Activated CD4-positive, alpha-beta T cell treated with anti-CD3 and anti-CD28 coated beads for 36 hours (primary cell): ENCODE measurements around the gene CNTN5. TPM values are rescaled to one million over a fixed set of nuclear protein-coding genes. Genes with fewer than 3 reads are reported as not detected.

ENCODE experiments used
- ATAC-seq: fragments of 200-7000 bp; cut with Tn5 transposase; one replicate; pipeline ENCODE4 v1.10.0; 2021; ENCODE audit warnings: mild to moderate bottlenecking, moderate library complexity
- CTCF ChIA-PET: fragments of 350-600 bp; sonication (Branson Sonifier 250); formaldehyde crosslinking; loops from one replicate; lab custom pipeline; 2021; ENCODE audit warnings: antibody characterized with exemption; lab: Charles Lee
- POLR2A ChIA-PET: fragments of 350-600 bp; sonication (Branson Sonifier 250); formaldehyde crosslinking; loops from one replicate; lab custom pipeline; 2021; ENCODE audit warnings: antibody characterized with exemption, inconsistent platforms; lab: Charles Lee
- DNase-seq: peaks from one replicate; pipeline ENCODE4 v3.0.0-alpha.2; 2020
- H3K27ac Mint-ChIP-seq: one replicate; pipeline ENCODE4 v1.8.0; 2021; ENCODE audit warnings: mixed read lengths
- H3K27me3 Mint-ChIP-seq: one replicate; pipeline ENCODE4 v1.8.0; 2021; ENCODE audit warnings: mixed read lengths
- H3K36me3 Mint-ChIP-seq: one replicate; pipeline ENCODE4 v1.8.0; 2021; ENCODE audit warnings: low read depth, mixed read lengths
- H3K4me1 Mint-ChIP-seq: one replicate; pipeline ENCODE4 v1.8.0; 2021; ENCODE audit warnings: mixed read lengths
- H3K4me3 Mint-ChIP-seq: one replicate; pipeline ENCODE4 v1.8.0; 2021; ENCODE audit warnings: mild to moderate bottlenecking, moderate library complexity, mixed read lengths
- H3K9me3 Mint-ChIP-seq: one replicate; pipeline ENCODE4 v1.8.0; 2021; ENCODE audit warnings: low read depth, mixed read lengths
- intact Hi-C, 2 experiments: fragments of 100-400 bp; cut with DNase I in 1 of 2; cut with micrococcal nuclease in 1 of 2; formaldehyde crosslinking; loops; one replicate each; pipeline versions ENCODE4 v1.14.2 to v1.15.1; 2022 to 2024; cut with DNase I, micrococcal nuclease
- total RNA-seq, 2 experiments: library from RNA; stranded (reverse); gene quantifications; one replicate each; pipeline ENCODE4 v1.2.3, GENCODE V29; 2021

CNTN5 gene
- total RNA-seq, 2 experiments from 2014 or later = not detected

- intact Hi-C loops = no loop called here
- H3K36me3 Mint-ChIP-seq = no peaks in the 10 kb centered on the region
- H3K27ac Mint-ChIP-seq = no peak overlapping the region
- POLR2A ChIA-PET = no interaction called here
- H3K4me3 Mint-ChIP-seq = no peak overlapping the region
- no peaks in the 10 kb centered on the region for H3K27me3 Mint-ChIP-seq
- CTCF ChIA-PET = no interaction called here
- H3K4me1 Mint-ChIP-seq = no peaks in the 10 kb centered on the region
- DNase-seq (no peak), ATAC-seq (no peak)
- peaks cover 11% of the 10 kb centered on the region for H3K9me3 Mint-ChIP-seq
Measured at GRCh38 chr11:99911116-99911515, 890.4 kb downstream of the CNTN5 start.

GRCh38 chr11:99916078-99916477 lies 895.3 kb downstream of the CNTN5 start:
- POLR2A ChIA-PET = no interaction called here
- Mint-ChIP-seq H3K9me3 (peaks cover 36% of the 10 kb centered on the region), H3K4me3 (no peak overlapping the region), H3K27me3 (no peaks in the 10 kb centered on the region), H3K4me1 (no peaks in the 10 kb centered on the region), H3K36me3 (no peaks in the 10 kb centered on the region), H3K27ac (no peak overlapping the region)
- ATAC-seq (no peak), DNase-seq (no peak)
- CTCF ChIA-PET = no interaction called here
- intact Hi-C loops = no loop called here

- H3K4me3 Mint-ChIP-seq = no peak overlapping the region
- no peak overlapping the region for H3K27ac Mint-ChIP-seq
- peaks cover 42% of the 10 kb centered on the region for H3K9me3 Mint-ChIP-seq
- intact Hi-C loops = no loop called here
- no peak for DNase-seq
- no peaks in the 10 kb centered on the region for H3K4me1 Mint-ChIP-seq
- ATAC-seq = no peak
- ChIA-PET POLR2A (no interaction called here), CTCF (no interaction called here)
- no peaks in the 10 kb centered on the region for H3K27me3 Mint-ChIP-seq
- H3K36me3 Mint-ChIP-seq = no peaks in the 10 kb centered on the region
Measured at GRCh38 chr11:99918761-99919160, 898.0 kb downstream of the CNTN5 start.

GRCh38 chr11:99920956-99921355 lies 900.2 kb downstream of the CNTN5 start:
- POLR2A ChIA-PET = no interaction called here
- Mint-ChIP-seq H3K9me3 (peaks cover 40% of the 10 kb centered on the region), H3K36me3 (no peaks in the 10 kb centered on the region), H3K4me1 (no peaks in the 10 kb centered on the region), H3K27me3 (no peaks in the 10 kb centered on the region), H3K4me3 (no peak overlapping the region), H3K27ac (no peak overlapping the region)
- CTCF ChIA-PET = no interaction called here
- ATAC-seq = no peak
- DNase-seq = no peak
- intact Hi-C loops = no loop called here

- intact Hi-C loops = no loop called here
- no peak overlapping the region for H3K4me3 Mint-ChIP-seq
Measured at GRCh38 chr11:99925968-99926367, 905.2 kb downstream of the CNTN5 start.

GRCh38 chr11:99932684-99933083 lies 911.9 kb downstream of the CNTN5 start:
- DNase-seq (no peak), ATAC-seq (no peak)
- H3K4me3 Mint-ChIP-seq = no peak overlapping the region
- intact Hi-C loops = no loop called here
- no peaks in the 10 kb centered on the region for H3K4me1 Mint-ChIP-seq
- ChIA-PET CTCF (no interaction called here), POLR2A (no interaction called here)
- H3K36me3 Mint-ChIP-seq = no peaks in the 10 kb centered on the region
- peaks cover 21% of the 10 kb centered on the region for H3K9me3 Mint-ChIP-seq
- no peaks in the 10 kb centered on the region for H3K27me3 Mint-ChIP-seq
- no peak overlapping the region for H3K27ac Mint-ChIP-seq

More at GRCh38 chr11:99925968-99926367, 905.2 kb downstream of the CNTN5 start:
- H3K27ac Mint-ChIP-seq = no peak overlapping the region
- H3K9me3 Mint-ChIP-seq = peaks cover 22% of the 10 kb centered on the region
- no peaks in the 10 kb centered on the region for H3K4me1 Mint-ChIP-seq
- ChIA-PET CTCF (no interaction called here), POLR2A (no interaction called here)
- DNase-seq (no peak), ATAC-seq (no peak)
- no peaks in the 10 kb centered on the region for H3K36me3 Mint-ChIP-seq
- H3K27me3 Mint-ChIP-seq = no peaks in the 10 kb centered on the region

GRCh38 chr11:99934008-99934407 lies 913.3 kb downstream of the CNTN5 start:
- intact Hi-C loops = no loop called here
- DNase-seq (no peak), ATAC-seq (no peak)
- no peaks in the 10 kb centered on the region for H3K4me1 Mint-ChIP-seq
- H3K27me3 Mint-ChIP-seq = no peaks in the 10 kb centered on the region
- POLR2A ChIA-PET = no interaction called here
- CTCF ChIA-PET = no interaction called here
- no peaks in the 10 kb centered on the region for H3K36me3 Mint-ChIP-seq
- H3K9me3 Mint-ChIP-seq = peaks cover 19% of the 10 kb centered on the region
- no peak overlapping the region for H3K27ac Mint-ChIP-seq
- no peak overlapping the region for H3K4me3 Mint-ChIP-seq

GRCh38 chr11:99937330-99937729 lies 916.6 kb downstream of the CNTN5 start:
- H3K27ac Mint-ChIP-seq = no peak overlapping the region
- intact Hi-C loops = no loop called here

GRCh38 chr11:99952816-99953215 lies 932.1 kb downstream of the CNTN5 start:
- no peak overlapping the region for H3K27ac Mint-ChIP-seq

More at GRCh38 chr11:99937330-99937729, 916.6 kb downstream of the CNTN5 start:
- Mint-ChIP-seq H3K4me1 (no peaks in the 10 kb centered on the region), H3K4me3 (no peak overlapping the region), H3K9me3 (peaks cover 16% of the 10 kb centered on the region), H3K27me3 (no peaks in the 10 kb centered on the region), H3K36me3 (no peaks in the 10 kb centered on the region)
- ATAC-seq = no peak
- POLR2A ChIA-PET = no interaction called here
- DNase-seq = no peak
- CTCF ChIA-PET = no interaction called here

GRCh38 chr11:99960536-99960935 lies 939.8 kb downstream of the CNTN5 start:
- H3K9me3 Mint-ChIP-seq = peaks cover 13% of the 10 kb centered on the region
- DNase-seq (no peak), ATAC-seq (no peak)
- POLR2A ChIA-PET = no interaction called here
- intact Hi-C loops = no loop called here
- H3K4me3 Mint-ChIP-seq = no peak overlapping the region
- no peaks in the 10 kb centered on the region for H3K4me1 Mint-ChIP-seq
- CTCF ChIA-PET = no interaction called here
- no peaks in the 10 kb centered on the region for H3K36me3 Mint-ChIP-seq
- H3K27me3 Mint-ChIP-seq = no peaks in the 10 kb centered on the region
- H3K27ac Mint-ChIP-seq = no peak overlapping the region

More at GRCh38 chr11:99952816-99953215, 932.1 kb downstream of the CNTN5 start:
- no peak for DNase-seq
- Mint-ChIP-seq H3K4me3 (no peak overlapping the region), H3K27me3 (no peaks in the 10 kb centered on the region), H3K36me3 (no peaks in the 10 kb centered on the region), H3K9me3 (no peaks in the 10 kb centered on the region), H3K4me1 (no peaks in the 10 kb centered on the region)
- no peak for ATAC-seq
- ChIA-PET POLR2A (no interaction called here), CTCF (no interaction called here)
- intact Hi-C loops = no loop called here

GRCh38 chr11:99968336-99968735 lies 947.6 kb downstream of the CNTN5 start:
- Mint-ChIP-seq H3K4me3 (no peak overlapping the region), H3K27me3 (no peaks in the 10 kb centered on the region), H3K4me1 (no peaks in the 10 kb centered on the region), H3K27ac (no peak overlapping the region), H3K36me3 (no peaks in the 10 kb centered on the region), H3K9me3 (peaks cover 11% of the 10 kb centered on the region)
- DNase-seq (no peak), ATAC-seq (no peak)
- ChIA-PET CTCF (no interaction called here), POLR2A (no interaction called here)
- intact Hi-C loops = no loop called here

- POLR2A ChIA-PET = no interaction called here
- Mint-ChIP-seq H3K27me3 (no peaks in the 10 kb centered on the region), H3K4me3 (no peak overlapping the region), H3K36me3 (no peaks in the 10 kb centered on the region), H3K9me3 (peaks cover 5% of the 10 kb centered on the region), H3K4me1 (no peaks in the 10 kb centered on the region), H3K27ac (no peak overlapping the region)
- DNase-seq (no peak), ATAC-seq (no peak)
- CTCF ChIA-PET = no interaction called here
- intact Hi-C loops = no loop called here
Measured at GRCh38 chr11:99973993-99974392, 953.2 kb downstream of the CNTN5 start.

GRCh38 chr11:99979042-99979441 lies 958.3 kb downstream of the CNTN5 start:
- Mint-ChIP-seq H3K9me3 (peaks cover 5% of the 10 kb centered on the region), H3K4me1 (no peaks in the 10 kb centered on the region), H3K27ac (no peak overlapping the region), H3K27me3 (no peaks in the 10 kb centered on the region), H3K36me3 (no peaks in the 10 kb centered on the region), H3K4me3 (no peak overlapping the region)
- ATAC-seq (no peak), DNase-seq (no peak)
- ChIA-PET CTCF (no interaction called here), POLR2A (no interaction called here)
- intact Hi-C loops = no loop called here
